CD14-positive monocyte (primary cell): ENCODE measurements around the gene PLEKHM2. TPM values are rescaled to one million over a fixed set of nuclear protein-coding genes. Genes with fewer than 3 reads are reported as not detected.

ENCODE experiments used
- DNase-seq, 3 donors: peaks; one replicate each; pipeline ENCODE4 v3.0.0-alpha.2; 2011 to 2022
- H2AFZ ChIP-seq: 2 replicates; pipeline ENCODE4 v1.6.0; 2012; ENCODE audit warnings: mild to moderate bottlenecking, low read depth, low read length, inconsistent platforms; ENCODE audit not compliant: insufficient read depth, poor library complexity, severe bottlenecking
- H3K27ac ChIP-seq, 2 donors: 1 replicate in 1 of 2; 2 replicates in 1 of 2; pipeline ENCODE4 v1.5.1; 2012 to 2013; ENCODE audit warnings: low read length in 2 of 2, control low read depth in 1 of 2, inconsistent platforms in 1 of 2, low read depth in 1 of 2, mild to moderate bottlenecking in 1 of 2
- H3K27me3 ChIP-seq, 2 donors: one replicate each; pipeline versions ENCODE4 v1.6.0 to v1.6.1; 2011 to 2013; ENCODE audit warnings: low read length in 2 of 2; ENCODE audit not compliant: control insufficient read depth in 2 of 2, insufficient read depth in 2 of 2
- H3K36me3 ChIP-seq, 2 donors: replicated peaks in 1 of 2; 1 replicate in 1 of 2; 2 replicates in 1 of 2; pipeline versions ENCODE4 v1.5.1 to v1.6.1; 2012 to 2013; ENCODE audit warnings: low read length in 2 of 2, control low read depth in 1 of 2, inconsistent platforms in 1 of 2, mild to moderate bottlenecking in 1 of 2; ENCODE audit not compliant: insufficient read depth in 2 of 2, control insufficient read depth in 1 of 2
- H3K4me1 ChIP-seq, 2 donors: 1 replicate in 1 of 2; 2 replicates in 1 of 2; pipeline versions ENCODE4 v1.5.1 to v1.6.1; 2012 to 2013; ENCODE audit warnings: low read length in 2 of 2, control low read depth in 1 of 2, inconsistent platforms in 1 of 2, mild to moderate bottlenecking in 1 of 2, moderate library complexity in 1 of 2; ENCODE audit not compliant: insufficient read depth in 2 of 2, control insufficient read depth in 1 of 2
- H3K4me2 ChIP-seq: replicated peaks from 2 replicates; pipeline ENCODE3; 2012; ENCODE audit warnings: low read length, moderate library complexity, mild to moderate bottlenecking; ENCODE audit not compliant: poor library complexity, severe bottlenecking; ENCODE audit errors: extremely low read depth
- H3K4me3 ChIP-seq, 3 experiments: fragments of 200-600 bp in 1 of 3; sonication (generic) in 1 of 3; replicated peaks in 1 of 3; 1 replicate in 2 of 3; 2 replicates in 1 of 3; pipeline ENCODE4 v1.5.1; 2011 to 2013; ENCODE audit warnings: low read length in 3 of 3, mild to moderate bottlenecking in 3 of 3, control low read depth in 2 of 3, low read depth in 2 of 3, inconsistent platforms in 1 of 3, moderate library complexity in 1 of 3
- H3K79me2 ChIP-seq: 2 replicates; pipeline ENCODE4 v1.6.0; 2012; ENCODE audit warnings: mild to moderate bottlenecking, control low read depth, inconsistent platforms, low read length, moderate library complexity; ENCODE audit not compliant: insufficient read depth
- H3K9ac ChIP-seq: 2 replicates; pipeline ENCODE4 v1.6.0; 2017; ENCODE audit warnings: low read length, mild to moderate bottlenecking; ENCODE audit not compliant: insufficient read depth, poor library complexity, severe bottlenecking
- H3K9me3 ChIP-seq, 2 donors: replicated peaks in 1 of 2; 1 replicate in 1 of 2; 2 replicates in 1 of 2; pipeline versions ENCODE4 v1.5.1 to v1.6.1; 2012 to 2013; ENCODE audit warnings: low read length in 2 of 2, control low read depth in 1 of 2; ENCODE audit not compliant: control insufficient read depth in 1 of 2, insufficient read depth in 1 of 2
- H4K20me1 ChIP-seq: 2 replicates; pipeline ENCODE4 v1.6.0; 2012; ENCODE audit warnings: mild to moderate bottlenecking, low read length, control low read depth, moderate library complexity; ENCODE audit not compliant: insufficient read depth
- H3K27ac Mint-ChIP-seq, 7 donors: one replicate each; pipeline ENCODE4 v1.8.0; 2020; ENCODE audit warnings: mild to moderate bottlenecking in 7 of 7, mixed read lengths in 7 of 7, moderate library complexity in 6 of 7, inconsistent platforms in 2 of 7
- H3K27me3 Mint-ChIP-seq, 3 donors: one replicate each; pipeline ENCODE4 v1.8.0; 2021 to 2022; ENCODE audit warnings: low read depth in 3 of 3, mild to moderate bottlenecking in 3 of 3, mixed read lengths in 3 of 3, moderate library complexity in 3 of 3, inconsistent platforms in 1 of 3
- H3K36me3 Mint-ChIP-seq, 2 donors: one replicate each; pipeline ENCODE4 v1.8.0; 2020; ENCODE audit warnings: mixed read lengths in 2 of 2, inconsistent platforms in 1 of 2, mild to moderate bottlenecking in 1 of 2
- H3K4me1 Mint-ChIP-seq: one replicate; pipeline ENCODE4 v1.8.0; 2020; ENCODE audit warnings: mild to moderate bottlenecking, mixed read lengths
- H3K4me3 Mint-ChIP-seq, 2 donors: one replicate each; pipeline ENCODE4 v1.8.0; 2020; ENCODE audit warnings: mild to moderate bottlenecking in 2 of 2, mixed read lengths in 2 of 2, moderate library complexity in 1 of 2
- H3K9me3 Mint-ChIP-seq, 7 donors: one replicate each; pipeline ENCODE4 v1.8.0; 2020 to 2022; ENCODE audit warnings: mixed read lengths in 7 of 7, mild to moderate bottlenecking in 6 of 7, moderate library complexity in 6 of 7, inconsistent platforms in 2 of 7
- CTCF ChIP-seq: fragments of 200-600 bp; IDR thresholded peaks from one replicate; pipeline ENCODE4 v1.8.0; 2022; ENCODE audit warnings: antibody characterized with exemption, mild to moderate bottlenecking
- WGBS: methylation state at CpG from one replicate; pipeline ENCODE4 v1.1.5; 2013; ENCODE audit warnings: missing lambda C conversion rate; ENCODE audit not compliant: insufficient coverage; 5-methylcytosine and 5-hydroxymethylcytosine counted together
- intact Hi-C, 2 donors: fragments of 100-400 bp; cut with micrococcal nuclease; formaldehyde crosslinking; loops; one replicate each; pipeline versions ENCODE4 v1.15.0 to v1.15.1; 2023
- polyA minus RNA-seq: library from RNA; depleted of rRNA, polyadenylated mRNA; stranded (reverse); fragments of >200 nt; gene quantifications from 2 replicates; pipeline ENCODE4 v1.2.3, GENCODE V29; 2012
- polyA plus RNA-seq, 3 donors: library from polyadenylated mRNA; depleted of rRNA in 1 of 3; unstranded in 2 of 3; stranded (reverse) in 1 of 3; fragments of 300-500 nt in 2 of 3; fragments of >200 nt in 1 of 3; fragmentation: Illumina TruSeq in 2 of 3; gene quantifications; 1 replicate in 2 of 3; 2 replicates in 1 of 3; pipeline ENCODE4 v1.2.3, GENCODE V29; 2012 to 2021
- total RNA-seq, 12 experiments: library from RNA in 1 of 12; stranded (reverse) in 1 of 12; fragments of 120-200 nt in 1 of 12; gene quantifications; one replicate each; pipeline ENCODE4 v1.2.4 and lab custom pipeline; 2013 to 2026; ENCODE audit warnings: mixed read lengths in 6 of 12, inconsistent platforms in 1 of 12

PLEKHM2 gene
- 33.7 TPM for total RNA-seq (2013)
- 10 to 100 TPM in 1 of 3 donors, 1 to 10 TPM in 2; 4.0 to 79.3 (median 5.8) TPM for polyA plus RNA-seq
- 41.4 and 57.8 TPM in 2 replicates for polyA minus RNA-seq
- 144 to 345 (median 194) reads per million in 11 experiments for total RNA-seq (lab: John Stamatoyannopoulos, UW)

GRCh38 chr1:15684042-15684461, at the start of gene PLEKHM2:
Gene PLEKHM2 (plus strand): TSS chr1:15684320. CDS start chr1:15684559, 239 bp downstream.
- H3K4me1 ChIP-seq, result peaks cover 56 to 58% of the 10 kb centered on the region in 2 donors
- peaks cover 41% of the 10 kb centered on the region for H4K20me1 ChIP-seq
- DNase-seq, result peak in 2 of 3 donors; percentile 57 to 58
- Mint-ChIP-seq H3K36me3 (peaks cover 6 to 15% of the 10 kb centered on the region in 2 donors), H3K4me3 (peak within 1 kb of the TSS; percentile 91 to 93), H3K4me1 (peaks cover 61% of the 10 kb centered on the region), H3K27me3 (peaks cover 0 to 5% (median 0%) of the 10 kb centered on the region in 3 donors), H3K9me3 (peaks cover 0 to 4% (median 0%) of the 10 kb centered on the region in 7 donors), H3K27ac (peak within 1 kb of the TSS; percentile 89 to 95 (median 93))
- peak within 1 kb of the TSS; percentile 97 for H3K9ac ChIP-seq
- peak within 1 kb of the TSS; percentile 82 for H2AFZ ChIP-seq
- WGBS, result under 1% methylated on average over 52 of the region's 52 CpGs
- peaks cover 0 to 3% of the 10 kb centered on the region in 2 donors for H3K36me3 ChIP-seq
- peak within 1 kb of the TSS; percentile 86 for H3K4me2 ChIP-seq
- no peaks in the 10 kb centered on the region for H3K27me3 ChIP-seq
- peak within 1 kb of the TSS; percentile 68 to 92 (median 92) for H3K4me3 ChIP-seq
- peaks cover 53% of the 10 kb centered on the region for H3K79me2 ChIP-seq
- intact Hi-C loops, result loop anchor here (5.0 kb wide), 1 partner anchor 67 kb away; the partner anchor contains the start of gene DDI2 (in 2 of the 2)
- no peak for TF ChIP-seq CTCF
- H3K27ac ChIP-seq, result peak within 1 kb of the TSS; percentile 86 to 97
- H3K9me3 ChIP-seq, result no peaks in the 10 kb centered on the region

- H3K27me3 ChIP-seq, result no peaks in the 10 kb centered on the region
- peaks cover 84 to 98% of the 10 kb centered on the region in 2 donors for H3K36me3 ChIP-seq
- no peaks in the 10 kb centered on the region for H3K9me3 ChIP-seq
- peaks cover 3% of the 10 kb centered on the region for H4K20me1 ChIP-seq
- H3K4me1 Mint-ChIP-seq, result peaks cover 6% of the 10 kb centered on the region
- DNase-seq, result no peak
- H2AFZ ChIP-seq, result no peak overlapping the region
- H3K4me3 Mint-ChIP-seq, result no peak overlapping the region
- H3K79me2 ChIP-seq, result no peaks in the 10 kb centered on the region
- WGBS, result 100% methylated on average over 3 of the region's 4 CpGs
- H3K9ac ChIP-seq, result no peak overlapping the region
- no peak overlapping the region for H3K4me2 ChIP-seq
- H3K4me1 ChIP-seq, result no peaks in the 10 kb centered on the region
- no peaks in the 10 kb centered on the region for H3K27me3 Mint-ChIP-seq
- no peak overlapping the region for H3K4me3 ChIP-seq
- peaks cover 89 to 92% of the 10 kb centered on the region in 2 donors for H3K36me3 Mint-ChIP-seq
- H3K9me3 Mint-ChIP-seq, result peaks cover 0 to 4% (median 0%) of the 10 kb centered on the region in 7 donors
- TF ChIP-seq CTCF, result no peak
- H3K27ac Mint-ChIP-seq, result peak overlapping the region in 2 of 7 donors; percentile 37 to 50
- intact Hi-C loops, result no loop called here
- no peak overlapping the region for H3K27ac ChIP-seq
Measured at GRCh38 chr1:15636436-15636835, 47.7 kb upstream of the PLEKHM2 start.
